ENCODE results near the gene OR6K6. TPM values are rescaled to one million over a fixed set of nuclear protein-coding genes. Genes with fewer than 3 reads are reported as not detected.

OR6K6 gene
- total RNA-seq, 1 donor from 2014 or later, result not detected

DNA sequence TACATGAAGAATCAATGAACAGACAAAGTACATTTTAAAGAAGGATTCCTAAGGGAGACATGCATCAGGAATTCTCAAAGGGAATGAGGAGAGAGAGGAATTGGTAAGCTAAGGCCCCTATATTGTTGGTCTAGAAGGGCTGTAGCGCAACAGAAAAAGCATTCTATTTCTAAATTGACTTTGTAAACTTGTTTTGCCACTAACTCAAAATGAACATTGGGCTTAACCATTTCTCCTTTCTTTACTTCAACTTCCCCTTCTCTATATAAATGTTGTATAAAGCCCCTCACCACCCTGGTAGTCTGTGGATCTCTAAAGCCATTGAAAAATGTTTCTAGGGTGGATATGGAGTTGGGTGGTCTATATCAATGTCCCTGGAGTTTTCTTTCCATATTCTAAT is 46.9 kb downstream of the OR6K6 start:
- no peak overlapping the region for H3K27ac Mint-ChIP-seq (ENCODE audit: unreplicated experiment)
- no peaks in the 10 kb centered on the region for H3K36me3 Mint-ChIP-seq (ENCODE audit: low read depth)
- H3K4me3 Mint-ChIP-seq, result no peak overlapping the region
- H3K4me1 Mint-ChIP-seq, result no peaks in the 10 kb centered on the region
- H3K27me3 Mint-ChIP-seq (ENCODE audit: low read depth), result peaks cover 59% of the 10 kb centered on the region
- DNase-seq (ENCODE audit: low read depth, low spot score), result no peak
- TF ChIP-seq, protein P1, sequence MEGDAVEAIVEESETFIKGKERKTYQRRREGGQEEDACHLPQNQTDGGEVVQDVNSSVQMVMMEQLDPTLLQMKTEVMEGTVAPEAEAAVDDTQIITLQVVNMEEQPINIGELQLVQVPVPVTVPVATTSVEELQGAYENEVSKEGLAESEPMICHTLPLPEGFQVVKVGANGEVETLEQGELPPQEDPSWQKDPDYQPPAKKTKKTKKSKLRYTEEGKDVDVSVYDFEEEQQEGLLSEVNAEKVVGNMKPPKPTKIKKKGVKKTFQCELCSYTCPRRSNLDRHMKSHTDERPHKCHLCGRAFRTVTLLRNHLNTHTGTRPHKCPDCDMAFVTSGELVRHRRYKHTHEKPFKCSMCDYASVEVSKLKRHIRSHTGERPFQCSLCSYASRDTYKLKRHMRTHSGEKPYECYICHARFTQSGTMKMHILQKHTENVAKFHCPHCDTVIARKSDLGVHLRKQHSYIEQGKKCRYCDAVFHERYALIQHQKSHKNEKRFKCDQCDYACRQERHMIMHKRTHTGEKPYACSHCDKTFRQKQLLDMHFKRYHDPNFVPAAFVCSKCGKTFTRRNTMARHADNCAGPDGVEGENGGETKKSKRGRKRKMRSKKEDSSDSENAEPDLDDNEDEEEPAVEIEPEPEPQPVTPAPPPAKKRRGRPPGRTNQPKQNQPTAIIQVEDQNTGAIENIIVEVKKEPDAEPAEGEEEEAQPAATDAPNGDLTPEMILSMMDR (conservative IDR thresholded peaks at IDR 0.05), result no peak
- H3K9me3 Mint-ChIP-seq, result no peaks in the 10 kb centered on the region

DNA sequence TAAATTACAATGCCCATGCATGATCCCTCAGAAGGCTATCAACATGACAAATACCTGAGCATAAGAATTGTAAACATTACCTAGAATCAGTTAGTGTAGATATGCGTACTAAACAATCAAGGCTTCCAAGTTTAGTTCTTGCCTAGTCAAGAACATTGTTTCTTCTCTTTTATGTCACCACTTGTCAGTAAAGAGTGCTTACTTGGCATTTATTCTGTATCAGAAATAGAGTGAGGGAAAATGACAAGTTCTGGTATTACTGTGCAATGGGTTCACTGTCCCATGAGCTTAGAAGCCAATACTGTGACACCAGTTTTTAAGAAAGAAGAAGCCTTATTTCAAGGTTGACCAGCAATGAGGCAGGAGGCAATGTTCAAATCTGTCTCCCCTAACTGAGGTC is 49.2 kb downstream of the OR6K6 start:
- no peak for DNase-seq (ENCODE audit: low read depth, low spot score)
- Mint-ChIP-seq H3K4me3 (no peak overlapping the region), H3K4me1 (no peaks in the 10 kb centered on the region), H3K9me3 (no peaks in the 10 kb centered on the region), H3K27me3 (ENCODE audit: low read depth) (peaks cover 59% of the 10 kb centered on the region), H3K27ac (ENCODE audit: unreplicated experiment) (no peak overlapping the region), H3K36me3 (ENCODE audit: low read depth) (no peaks in the 10 kb centered on the region)
- TF ChIP-seq, protein P1 (conservative IDR thresholded peaks at IDR 0.05), result no peak

Other genes starting within 250 kb of the OR6K6 start
- not detected in 2 replicates for gene OR6Y1, start 200.3 kb upstream of the OR6K6 start, total RNA-seq
- not detected in 2 replicates for gene OR6P1, start 184.1 kb upstream of the OR6K6 start, total RNA-seq
- gene OR10X1, start 174.8 kb upstream of the OR6K6 start, total RNA-seq, result not detected in 2 replicates
- gene OR10Z1, start 149.5 kb upstream of the OR6K6 start, total RNA-seq, result not detected in 2 replicates
- not detected in 2 replicates for gene SPTA1, start 68.0 kb upstream of the OR6K6 start, total RNA-seq
- gene OR6K2, start 54.1 kb upstream of the OR6K6 start, total RNA-seq, result not detected in 2 replicates
- not detected in 2 replicates for gene OR6K3, start 34.0 kb upstream of the OR6K6 start, total RNA-seq
- gene OR6N1, start 17.5 kb downstream of the OR6K6 start, total RNA-seq, result not detected in 2 replicates
- not detected in 2 replicates for gene OR6N2, start 26.5 kb downstream of the OR6K6 start, total RNA-seq
- not detected in 2 replicates for gene MNDA, start 76.6 kb downstream of the OR6K6 start, total RNA-seq
- gene PYHIN1, start 176.8 kb downstream of the OR6K6 start, total RNA-seq, result not detected in 2 replicates

Data from neural crest cell (in vitro differentiated cells).